Parathyroid adenoma (tissue), 2 donors: ENCODE data around the gene C1QTNF4.

Experiments used
- H2AFZ ChIP-seq: fragments of 300-600 bp; sonication (generic); one replicate; pipeline ENCODE4 v1.7.0; 2017; ENCODE audit warnings: antibody characterized with exemption, mild to moderate bottlenecking
- H3K27ac ChIP-seq: fragments of 300-600 bp; sonication (generic); one replicate; pipeline ENCODE4 v1.7.0; 2017
- H3K27me3 ChIP-seq: fragments of 300-600 bp; sonication (generic); one replicate; pipeline ENCODE4 v1.7.0; 2017; ENCODE audit warnings: low read length; ENCODE audit not compliant: control insufficient read depth, insufficient read depth
- H3K36me3 ChIP-seq: fragments of 300-600 bp; sonication (generic); one replicate; pipeline ENCODE4 v1.7.0; 2017; ENCODE audit warnings: low read length; ENCODE audit not compliant: control insufficient read depth, insufficient read depth
- H3K4me1 ChIP-seq: fragments of 300-600 bp; sonication (generic); one replicate; pipeline ENCODE4 v1.7.0; 2017; ENCODE audit warnings: control low read depth
- H3K4me2 ChIP-seq: fragments of 300-600 bp; sonication (generic); one replicate; pipeline ENCODE4 v1.7.0; 2017; ENCODE audit warnings: low read length
- H3K4me3 ChIP-seq: fragments of 300-600 bp; sonication (generic); one replicate; pipeline ENCODE4 v1.7.0; 2017; ENCODE audit warnings: low read depth, low read length
- H3K79me2 ChIP-seq: fragments of 300-600 bp; sonication (generic); one replicate; pipeline ENCODE4 v1.7.0; 2017; ENCODE audit warnings: control low read depth
- H3K9ac ChIP-seq: fragments of 300-600 bp; sonication (generic); one replicate; pipeline ENCODE4 v1.7.0; 2017; ENCODE audit warnings: mild to moderate bottlenecking
- H3K9me3 ChIP-seq: fragments of 300-600 bp; sonication (generic); one replicate; pipeline ENCODE4 v1.7.0; 2017; ENCODE audit warnings: low read length; ENCODE audit not compliant: control insufficient read depth
- CTCF ChIP-seq: fragments of 300-600 bp; sonication (generic); IDR thresholded peaks from one replicate; pipeline ENCODE4 v1.7.0; 2017; ENCODE audit warnings: antibody characterized with exemption, mild to moderate bottlenecking
- donor health status: primary hyperparathyroidism.

C1QTNF4 gene

GRCh38 chr11:47606731-47607130, 12.5 kb upstream of the C1QTNF4 start:
- no peaks in the 10 kb centered on the region for H3K27me3 ChIP-seq
- H3K27ac ChIP-seq, result peak overlapping the region; percentile 32
- TF ChIP-seq CTCF, result no peak
- no peaks in the 10 kb centered on the region for H3K36me3 ChIP-seq
- peak overlapping the region; percentile 42 for H3K4me2 ChIP-seq
- no peak overlapping the region for H3K9ac ChIP-seq
- H3K4me1 ChIP-seq, result peaks cover 2% of the 10 kb centered on the region
- H3K79me2 ChIP-seq, result no peaks in the 10 kb centered on the region
- no peak overlapping the region for H3K4me3 ChIP-seq
- no peaks in the 10 kb centered on the region for H3K9me3 ChIP-seq
- H2AFZ ChIP-seq, result no peak overlapping the region

DNA sequence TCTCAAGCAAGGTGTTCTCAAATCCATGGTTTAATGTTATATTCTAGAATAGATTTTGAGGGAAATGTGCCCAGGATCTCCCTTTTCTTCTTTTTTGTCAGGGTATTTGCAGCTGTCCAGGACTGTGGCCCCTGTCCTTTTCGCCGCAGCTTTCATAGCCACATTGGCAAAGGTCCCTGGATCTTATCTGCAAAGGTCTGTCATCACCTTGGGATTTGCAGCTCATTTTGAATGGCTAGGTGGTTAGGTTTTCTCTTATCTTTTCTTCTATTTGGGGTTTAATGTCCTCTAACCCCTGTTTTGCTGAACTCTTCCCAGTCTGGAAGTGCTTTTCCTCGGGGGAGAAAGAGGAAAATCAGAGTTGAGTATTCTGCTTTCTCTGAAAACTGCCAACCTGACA, 11.7 kb upstream of the C1QTNF4 start:
- TF ChIP-seq CTCF, result no peak
- Histone ChIP-seq H3K36me3 (no peaks in the 10 kb centered on the region), H3K4me2 (peak overlapping the region; percentile 42), H3K9ac (no peak overlapping the region), H3K27me3 (no peaks in the 10 kb centered on the region), H3K79me2 (no peaks in the 10 kb centered on the region), H3K4me3 (no peak overlapping the region), H3K9me3 (no peaks in the 10 kb centered on the region), H2AFZ (no peak overlapping the region), H3K27ac (peak overlapping the region; percentile 32), H3K4me1 (peaks cover 2% of the 10 kb centered on the region)

GRCh38 chr11:47603295-47603694, 9.1 kb upstream of the C1QTNF4 start:
- Histone ChIP-seq H3K4me1 (peaks cover 12% of the 10 kb centered on the region), H3K9ac (no peak overlapping the region), H3K27me3 (no peaks in the 10 kb centered on the region), H3K27ac (no peak overlapping the region), H3K4me2 (no peak overlapping the region), H3K79me2 (no peaks in the 10 kb centered on the region), H3K36me3 (no peaks in the 10 kb centered on the region), H3K4me3 (no peak overlapping the region), H3K9me3 (no peaks in the 10 kb centered on the region), H2AFZ (no peak overlapping the region)
- no peak for TF ChIP-seq CTCF

DNA sequence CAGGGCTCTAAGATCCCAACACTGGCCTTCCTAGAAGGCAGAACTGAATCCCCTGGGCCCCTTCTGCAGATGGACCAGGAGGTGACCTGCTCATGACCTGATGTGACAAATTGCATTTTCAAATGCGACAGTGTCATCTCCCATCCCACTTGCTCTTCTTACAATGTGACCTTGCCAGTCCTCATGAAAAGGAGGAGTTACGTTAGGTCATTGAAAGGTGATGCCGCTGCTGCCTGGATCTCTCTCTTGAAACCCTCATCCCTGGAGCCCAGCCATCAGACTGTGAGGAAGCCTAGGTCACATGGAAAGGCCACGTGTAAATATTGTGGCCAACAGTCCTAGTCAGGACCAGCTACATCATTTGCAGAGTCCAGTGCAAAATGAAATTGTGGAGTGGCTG, 5.7 kb upstream of the C1QTNF4 start:
- Histone ChIP-seq H3K9me3 (no peaks in the 10 kb centered on the region), H2AFZ (peak overlapping the region; percentile 17), H3K27me3 (no peaks in the 10 kb centered on the region), H3K9ac (no peak overlapping the region), H3K79me2 (no peaks in the 10 kb centered on the region), H3K4me3 (no peak overlapping the region), H3K4me1 (peaks cover 10% of the 10 kb centered on the region), H3K4me2 (no peak overlapping the region), H3K27ac (peak overlapping the region; percentile 81), H3K36me3 (no peaks in the 10 kb centered on the region)
- TF ChIP-seq CTCF, result no peak

- Histone ChIP-seq H3K9ac (no peak overlapping the region), H3K4me2 (no peak overlapping the region), H2AFZ (no peak overlapping the region), H3K27ac (no peak overlapping the region), H3K27me3 (no peaks in the 10 kb centered on the region), H3K4me1 (peaks cover 14% of the 10 kb centered on the region), H3K79me2 (no peaks in the 10 kb centered on the region), H3K4me3 (no peak overlapping the region), H3K36me3 (no peaks in the 10 kb centered on the region), H3K9me3 (no peaks in the 10 kb centered on the region)
- TF ChIP-seq CTCF, result no peak
Observed at GRCh38 chr11:47595967-47596366, 1.8 kb upstream of the C1QTNF4 start.
